Measurements from ENCODE around the gene HNRNPA0. TPM values are rescaled to one million over a fixed set of nuclear protein-coding genes. Genes with fewer than 3 reads are reported as not detected.

Gene HNRNPA0
- total and polyA plus RNA-seq, 2 of the 8 experiments (the other 6 are each of a cell fraction or from before 2014, with no cell fraction given), result 22.0 to 71.3 TPM

DNA sequence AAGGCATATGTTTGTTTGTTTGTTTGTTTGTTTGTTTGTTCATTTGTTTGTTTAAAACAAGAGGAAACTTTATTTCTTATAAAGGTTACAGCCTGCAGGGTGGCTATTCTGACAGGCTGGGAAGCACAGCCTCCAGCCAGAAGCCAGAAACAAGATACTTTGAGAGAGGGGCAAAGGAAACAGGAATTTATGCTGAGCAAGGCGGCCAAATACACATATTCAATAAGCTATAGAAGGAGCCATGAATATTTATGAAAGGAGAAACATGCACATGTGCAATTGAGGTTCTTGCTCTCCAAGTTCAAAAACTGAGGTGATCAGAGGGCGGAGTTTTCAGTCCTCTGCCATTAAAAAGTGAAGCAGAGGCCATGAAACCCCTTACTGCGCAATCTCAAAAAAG is 37.8 kb downstream of the HNRNPA0 start:
- ChIA-PET CTCF (ENCODE audit: partially characterized antibody) (interaction anchor here (1.0 to 1.8 kb wide), 3 partner anchors 10 to 22 kb away, joined by 3 to 4 read pairs (median 4); partner anchors contain the start of gene KLHL3), POLR2A (ENCODE audit: partially characterized antibody) (no interaction called here)
- no peaks in the 10 kb centered on the region for H4K20me1 ChIP-seq (replicated peaks in 1 of 2; ENCODE audit: control insufficient read depth in 1 of 2, insufficient read depth in 2 of 2, low read length in 2 of 2)
- no peak overlapping the region for H3K9ac ChIP-seq (replicated peaks in 1 of 4; ENCODE audit: extremely low read depth in 1 of 4, low read depth in 3 of 4, low read length in 3 of 4)
- no peaks in the 10 kb centered on the region for H3K4me1 ChIP-seq (replicated peaks in 1 of 4; ENCODE audit: control insufficient read depth in 3 of 4, insufficient read depth in 4 of 4, low read length in 3 of 4)
- H3K4me3 ChIP-seq (ENCODE audit: extremely low read depth in 1 of 4, insufficient read depth in 2 of 4, low read depth in 3 of 4, low read length in 4 of 4), result no peak overlapping the region
- FAIRE-seq, result no peak
- H2AK5ac ChIP-seq (ENCODE audit: low read depth, low read length), result no peak overlapping the region
- no peaks in the 10 kb centered on the region for H3K23me2 ChIP-seq (ENCODE audit: low read depth, low read length)
- no peak for DNase-seq (ENCODE audit: low read depth in 1 of 2, low spot score in 2 of 2)
- 95% methylated on average over 3 of the region's 3 CpGs; no CpG with 5 or more reads in 1 of the 2 experiments for WGBS, 2 experiments (ENCODE audit: extremely low coverage in 1 of 2, insufficient coverage in 1 of 2, insufficient read length in 1 of 2, insufficient replicate concordance in 2 of 2, low coverage in 1 of 2, low lambda C conversion rate in 2 of 2, missing lambda C conversion rate in 1 of 2)
- H3K27ac ChIP-seq (ENCODE audit: low read depth, low read length), result no peak overlapping the region
- H4K5ac ChIP-seq (ENCODE audit: insufficient read length, low read depth, low read length), result no peak overlapping the region
- H3K36me3 ChIP-seq (ENCODE audit: control insufficient read depth in 2 of 4, insufficient read depth in 4 of 4, low read length in 3 of 4), result peaks cover 0 to 14% (median 6%) of the 10 kb centered on the region in 4 experiments; a peak in 4 of 8 replicates
- no peak overlapping the region for H3K18ac ChIP-seq (ENCODE audit: extremely low read depth, low read length)
- no peak overlapping the region for H2BK5ac ChIP-seq (ENCODE audit: low read depth, low read length)
- H3K4me2 ChIP-seq (ENCODE audit: insufficient read depth in 1 of 2, low read depth in 2 of 2, low read length in 2 of 2), result no peak overlapping the region
- no peak overlapping the region for H2BK120ac ChIP-seq (replicated peaks; ENCODE audit: low read depth, low read length)
- no peak overlapping the region for H2BK15ac ChIP-seq (ENCODE audit: low read length)
- H3K4ac ChIP-seq (replicated peaks; ENCODE audit: insufficient read length, low read depth, low read length), result no peak overlapping the region
- H3K14ac ChIP-seq (ENCODE audit: insufficient read length), result no peak overlapping the region
- no peak overlapping the region for H2BK12ac ChIP-seq (ENCODE audit: low read depth, low read length)
- H4K8ac ChIP-seq (ENCODE audit: extremely low read depth, insufficient read depth, low read length), result no peak overlapping the region
- TF ChIP-seq BACH1 (IDR thresholded peaks at IDR 0.05; ENCODE audit: low read length) (no peak), HDAC6 (IDR thresholded peaks at IDR 0.05; ENCODE audit: low read depth, low read length) (no peak), ZNF274 (IDR thresholded peaks at IDR 0.05; ENCODE audit: borderline replicate concordance, extremely low read depth, low read length) (no peak), CTBP2 (IDR thresholded peaks at IDR 0.05; ENCODE audit: borderline replicate concordance, insufficient read depth, insufficient read length, low read length) (no peak), RNF2 (IDR thresholded peaks at IDR 0.05; ENCODE audit: borderline replicate concordance, low read depth, low read length, missing control alignments, poor library complexity, severe bottlenecking) (no peak), RAD21 (IDR thresholded peaks at IDR 0.05 in 1 of 2, conservative IDR thresholded peaks at IDR 0.05 in 1 of 2; ENCODE audit: low read depth in 2 of 2, low read length in 2 of 2) (no peak), TCF12 (IDR thresholded peaks at IDR 0.05; ENCODE audit: low read depth, low read length) (no peak), SUZ12 (IDR thresholded peaks at IDR 0.05; ENCODE audit: low read length) (no peak), NRF1 (IDR thresholded peaks at IDR 0.05; ENCODE audit: low read depth, low read length) (no peak)
- H4K91ac ChIP-seq (replicated peaks; ENCODE audit: insufficient read length, low read length), result no peak overlapping the region
- H3K79me1 ChIP-seq (ENCODE audit: low read depth, low read length), result no peaks in the 10 kb centered on the region
- no peak overlapping the region for H3K56ac ChIP-seq (replicated peaks; ENCODE audit: insufficient read length, low read depth, low read length)
- no peak overlapping the region for H2BK20ac ChIP-seq (ENCODE audit: low read length)
- H3K27me3 ChIP-seq (replicated peaks in 1 of 4; ENCODE audit: control insufficient read depth in 3 of 4, extremely low read depth in 1 of 4, insufficient read depth in 3 of 4, low read length in 3 of 4), result no peaks in the 10 kb centered on the region
- H2AFZ ChIP-seq (ENCODE audit: low read length), result no peak overlapping the region
- H3K79me2 ChIP-seq (ENCODE audit: control insufficient read depth in 1 of 2, insufficient read depth in 2 of 2, low read length in 2 of 2), result no peaks in the 10 kb centered on the region
- H3K23ac ChIP-seq (ENCODE audit: insufficient read length), result no peak overlapping the region
- H3K9me3 ChIP-seq (ENCODE audit: insufficient read depth in 2 of 2, low read depth in 1 of 2, low read length in 1 of 2), result peaks cover 4 to 6% of the 10 kb centered on the region in 2 experiments

Measured in H1 (cell line).